Stimulated activated CD4-positive, alpha-beta T cell treated with anti-CD3 and anti-CD28 coated beads, TNF-alpha, amount 100 ng/mL, for 48 hours (primary cell): Measurements from ENCODE around the gene EIF5A.

ENCODE experiments used
- DNase-seq, 3 donors: peaks; one replicate each; pipeline ENCODE4 v3.0.0-alpha.2; 2020; ENCODE audit warnings: low read depth in 3 of 3

EIF5A gene

GRCh38 chr17:7313088-7313889 is 5.9 kb downstream of the EIF5A start:
- no peak for DNase-seq

DNA sequence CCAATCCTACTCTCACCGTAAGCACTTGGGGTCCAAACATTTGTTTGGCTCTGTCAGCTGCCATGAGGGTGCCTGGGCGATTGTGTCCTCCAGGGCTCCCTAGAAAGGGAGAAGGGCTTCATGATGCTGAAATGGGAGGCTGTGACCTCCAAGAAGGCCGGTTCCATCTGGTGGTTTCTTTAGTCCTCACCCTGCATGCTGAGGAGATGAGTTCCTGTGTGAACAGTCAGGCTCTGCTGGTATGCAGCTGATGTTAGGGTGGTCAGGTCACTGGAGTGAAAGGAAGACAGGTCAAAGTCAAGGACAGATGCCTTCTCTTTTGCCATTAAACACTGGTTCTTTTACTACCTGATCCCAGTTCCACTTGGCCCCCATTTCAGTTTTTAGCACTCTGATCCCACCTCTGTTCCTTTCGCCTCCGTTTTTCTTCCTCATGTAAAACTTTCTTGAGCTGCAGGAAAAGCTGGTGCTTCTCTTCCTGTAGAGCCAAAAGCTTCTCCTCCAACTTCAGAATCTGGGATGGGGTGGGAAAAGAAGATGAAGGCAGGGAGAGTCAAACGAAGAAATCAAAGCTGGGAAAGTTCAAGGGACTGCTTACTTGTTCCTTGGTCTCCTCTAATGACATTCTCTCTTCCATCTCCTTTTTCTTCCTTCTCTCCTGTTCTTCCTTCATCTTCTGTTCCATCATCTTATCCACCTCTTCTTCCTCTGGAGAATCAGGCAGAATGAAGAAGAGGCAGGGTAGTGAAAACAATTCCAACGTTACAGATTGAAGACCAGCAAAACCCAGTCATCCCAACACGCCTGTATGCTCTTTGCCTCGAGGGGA is 6.7 kb downstream of the EIF5A start:
- DNase-seq, result no peak

DNA sequence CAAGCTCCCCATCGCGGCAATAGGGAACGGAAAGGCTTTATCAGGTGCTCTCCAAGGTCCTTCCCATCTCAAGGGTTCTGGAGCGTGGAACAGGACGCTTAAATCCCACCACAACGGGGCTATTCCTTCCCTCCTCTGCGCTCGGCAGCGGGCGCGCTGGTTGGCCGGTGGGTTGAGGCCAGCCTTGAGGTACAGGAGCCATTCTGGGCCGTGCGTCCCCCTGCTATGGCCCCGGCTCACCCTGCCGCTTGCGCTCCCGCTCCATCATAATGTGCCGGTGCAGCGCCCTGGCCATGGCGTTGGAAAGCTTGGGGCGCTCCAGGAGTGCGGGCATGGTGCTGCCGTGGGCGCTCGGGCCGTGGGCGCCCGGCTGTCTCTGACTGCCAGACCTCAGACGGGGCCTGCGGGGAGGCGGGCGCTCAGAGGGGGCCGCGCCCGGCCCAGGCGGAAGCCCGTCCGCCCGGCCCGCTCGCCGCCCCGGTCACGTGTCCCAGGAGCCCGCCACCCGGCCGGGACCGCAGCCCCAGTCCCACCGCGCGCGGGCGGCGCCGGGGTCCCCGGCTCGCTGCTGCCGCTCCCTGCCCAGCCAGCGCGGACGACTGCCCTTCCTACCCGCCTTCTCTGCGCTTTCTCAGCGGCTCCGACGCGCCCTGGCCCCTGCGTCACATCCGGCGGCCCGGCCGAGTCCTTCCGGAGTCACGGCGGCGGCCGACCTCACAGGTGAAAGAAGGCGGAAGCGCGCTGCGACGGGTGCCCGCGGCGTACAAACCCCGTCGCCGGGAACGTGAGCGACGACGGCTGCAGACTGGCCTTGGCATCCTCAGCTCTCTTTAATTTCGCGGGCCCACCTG is 7.5 kb downstream of the EIF5A start, which contains the start of gene GPS2:
Gene GPS2 (minus strand): TSS at position 642 of the 851 bp plus-strand sequence. CDS start 308 bp downstream, at position 334.
- peak; percentile 79 to 92 (median 87) for DNase-seq

GRCh38 chr17:7315570-7316235 is 8.3 kb downstream of the EIF5A start:
- no peak for DNase-seq

GRCh38 chr17:7317161-7317803 is 9.9 kb downstream of the EIF5A start:
- no peak for DNase-seq

DNA sequence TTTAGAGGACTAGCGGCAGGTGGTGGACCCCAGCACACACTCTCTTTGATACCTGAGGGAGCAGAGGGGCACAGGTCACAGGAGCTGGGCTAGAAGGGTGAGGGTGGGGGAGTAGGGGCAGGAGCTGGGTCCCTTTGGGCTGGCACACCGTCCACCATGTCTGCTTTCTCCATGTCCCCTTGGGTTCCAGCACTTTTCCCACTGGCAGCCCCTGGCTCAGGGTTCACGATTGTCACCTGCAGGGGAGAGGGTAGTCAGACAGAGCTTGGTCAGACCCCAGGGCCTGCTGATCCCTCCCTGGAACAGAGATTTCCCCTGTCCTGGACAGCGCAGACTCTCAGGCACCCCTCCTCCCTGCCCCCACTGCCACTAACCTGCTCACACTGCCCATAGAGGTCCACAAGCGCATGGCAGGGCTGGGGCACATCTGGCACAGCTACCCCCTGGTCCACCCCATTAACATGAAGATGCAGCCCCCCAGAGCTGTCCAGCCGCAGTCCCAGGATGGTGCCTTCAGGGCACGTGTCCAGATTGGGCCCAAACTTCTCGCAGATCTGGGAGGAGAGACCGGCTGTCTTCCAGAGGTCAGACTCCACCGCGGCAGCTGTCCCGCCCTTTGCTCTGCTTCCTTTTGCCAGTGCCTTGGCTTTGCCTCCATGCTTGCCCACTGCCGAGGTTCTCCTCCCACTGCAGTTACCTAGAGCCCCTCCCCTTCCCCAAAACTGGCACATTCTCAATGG is 10.9 kb downstream of the EIF5A start:
- DNase-seq, result no peak

DNA sequence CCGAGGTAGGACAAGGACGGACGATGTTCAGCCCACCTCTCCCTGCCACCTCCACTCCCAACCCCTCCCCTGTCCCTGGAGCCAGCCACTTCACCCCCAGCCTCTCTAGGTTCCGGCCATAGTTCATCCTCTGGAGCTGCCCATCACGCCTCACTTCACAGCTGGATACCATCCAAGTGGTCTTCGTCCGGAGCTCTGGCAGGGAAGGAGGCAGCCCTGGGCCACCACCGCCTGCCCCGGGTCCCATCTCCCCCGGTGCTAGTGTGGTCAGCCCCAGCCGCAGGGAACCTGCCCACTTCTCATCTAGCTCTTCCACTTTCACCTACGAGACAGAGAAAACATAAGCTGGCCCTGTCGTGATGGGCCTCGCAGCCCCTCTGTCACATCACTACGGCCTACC is 14.0 kb downstream of the EIF5A start:
- no peak for DNase-seq

GRCh38 chr17:7322520-7323194 is 15.2 kb downstream of the EIF5A start:
- no peak for DNase-seq

- DNase-seq, result peak in 1 of 3 donors; percentile 51
Measured at GRCh38 chr17:7323731-7324437, 16.5 kb downstream of the EIF5A start.

GRCh38 chr17:7324438-7324779 is 17.0 kb downstream of the EIF5A start:
- no peak for DNase-seq

DNA sequence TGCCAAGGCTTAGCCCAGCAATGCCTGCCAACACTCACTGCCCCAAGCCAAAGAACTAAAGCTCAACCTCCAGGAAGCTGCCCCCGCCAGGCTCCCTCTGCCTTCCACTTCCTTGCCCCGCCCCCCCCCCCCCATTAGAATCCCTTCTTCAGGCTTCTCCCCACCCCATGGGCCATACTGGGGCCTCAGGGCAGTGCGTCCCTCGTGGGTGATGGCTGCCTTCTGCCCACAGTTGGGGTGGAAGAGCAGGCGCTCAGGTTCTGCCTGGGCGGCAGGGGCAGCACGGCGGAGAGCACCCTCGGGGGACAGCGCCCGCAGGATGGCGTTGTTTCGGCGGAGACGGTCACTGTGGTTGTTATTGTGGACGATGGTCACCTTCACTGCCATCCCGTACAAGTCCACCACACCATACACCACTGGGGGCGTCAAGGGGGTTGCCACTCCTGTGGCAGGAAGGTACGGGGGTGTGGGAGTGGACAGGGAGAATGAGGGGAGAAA is 17.7 kb downstream of the EIF5A start:
- DNase-seq, result no peak

GRCh38 chr17:7326186-7326585 is 18.8 kb downstream of the EIF5A start:
- no peak for DNase-seq

GRCh38 chr17:7327056-7327455 is 19.6 kb downstream of the EIF5A start:
- DNase-seq, result no peak

DNA sequence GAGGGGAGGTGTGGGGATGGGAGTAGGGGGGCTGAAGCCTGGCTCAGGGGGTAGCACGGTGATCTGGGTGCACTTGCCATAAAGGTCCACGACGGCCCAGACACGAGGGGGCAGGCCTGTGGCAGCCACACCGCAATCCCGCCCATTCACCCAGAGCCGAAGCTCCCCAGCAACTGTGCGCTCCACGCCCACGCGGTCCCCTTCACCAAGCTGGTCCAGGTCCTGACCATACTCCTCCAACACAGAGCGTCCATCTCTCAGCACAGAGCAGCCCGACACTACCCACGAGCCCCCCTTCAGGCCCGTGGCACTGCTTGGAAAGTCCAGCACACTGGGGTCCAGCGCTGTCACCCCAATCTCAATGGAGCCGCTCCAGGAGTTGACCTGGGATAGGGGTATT is 20.1 kb downstream of the EIF5A start:
- DNase-seq, result no peak

DNA sequence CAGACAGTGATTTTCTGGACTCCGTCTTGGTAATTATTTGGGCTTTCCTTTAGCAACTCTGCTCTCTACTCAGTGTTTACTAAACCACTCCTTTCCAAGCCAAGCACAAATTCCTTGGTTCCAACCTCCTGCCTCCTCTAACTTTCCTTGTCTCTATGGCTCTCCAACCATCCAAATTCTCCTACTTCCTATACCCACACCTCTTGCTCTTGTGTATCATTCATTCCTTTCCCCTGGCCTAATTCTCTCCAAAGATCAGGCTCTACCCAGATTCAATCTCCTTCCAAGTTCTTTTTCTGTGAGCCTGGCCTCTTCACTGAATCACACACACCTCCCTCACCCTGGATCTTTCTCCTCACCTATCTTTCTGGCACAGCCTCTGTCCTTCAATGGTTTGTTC is 20.6 kb downstream of the EIF5A start:
- no peak for DNase-seq

GRCh38 chr17:7328840-7329373 is 21.5 kb downstream of the EIF5A start, which contains the start of gene NEURL4:
TSS of gene NEURL4 (minus strand) at chr17:7329335. CDS start at chr17:7329312, 23 bp downstream.
- DNase-seq, result no peak

GRCh38 chr17:7329374-7329996 is 22.1 kb downstream of the EIF5A start:
- peak; percentile 91 to 95 (median 92) for DNase-seq
